ENCODE results near the gene PGF. TPM values are rescaled to one million over a fixed set of nuclear protein-coding genes. Genes with fewer than 3 reads are reported as not detected.

PGF gene
- total and polyA plus RNA-seq, 2 of the 13 experiments (the other 11 are each of a cell fraction or from before 2014, with no cell fraction given), result 10.7 to 27.5 TPM

DNA sequence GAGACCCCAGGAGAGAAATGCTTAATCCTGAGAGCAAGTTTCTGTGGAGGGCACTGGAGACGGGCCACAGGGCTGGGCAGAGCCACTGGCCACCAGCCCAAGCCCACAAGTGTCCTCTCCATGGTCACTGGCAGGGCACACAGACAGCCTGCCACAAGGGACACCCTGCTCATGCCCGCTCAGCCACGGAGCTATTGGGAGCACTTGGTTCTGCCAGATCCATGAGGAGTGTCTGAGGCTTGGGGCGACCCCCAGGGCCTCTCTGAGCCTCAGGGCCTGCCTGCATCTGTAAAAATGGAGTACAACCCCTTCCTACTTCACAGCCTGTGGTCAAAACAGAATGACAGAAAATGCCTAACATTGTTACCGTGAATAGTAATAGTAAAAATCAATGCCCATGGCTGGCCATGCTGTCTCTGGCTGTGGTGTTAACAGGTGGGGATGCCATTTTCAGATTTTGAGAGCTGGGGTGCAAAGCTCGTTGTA is 3.2 kb downstream of the PGF start:
- POLR2A ChIA-PET, result interaction anchor here (0.8 to 2.6 kb wide), 17 partner anchors 8 to 118 kb away, joined by 3 to 16 read pairs (median 4); partner anchors contain the start of genes ACYP1, DLST, EIF2B2 and RPS6KL1
- Histone ChIP-seq H2AFZ (ENCODE audit: low read length) (no peak overlapping the region), H3K4me2 (ENCODE audit: low read depth, low read length) (peak overlapping the region; percentile 92), H3K9me3 (ENCODE audit: low read length) (no peaks in the 10 kb centered on the region), H3K79me2 (ENCODE audit: insufficient read depth, low read length) (peaks cover 15% of the 10 kb centered on the region), H3K4me1 (ENCODE audit: insufficient read depth, low read length) (peaks cover 61% of the 10 kb centered on the region), H3K4me3 (replicated peaks in 1 of 3; ENCODE audit: insufficient read depth in 1 of 3, low read depth in 2 of 3, low read length in 3 of 3) (peak overlapping the region; percentile 42 to 70 (median 53); a peak in 5 of 6 replicates), H3K27ac (ENCODE audit: extremely low read length, insufficient read depth, low read length) (peak overlapping the region; percentile 97), H3K27me3 (ENCODE audit: control insufficient read depth in 1 of 2, insufficient read depth in 2 of 2, low read length in 2 of 2) (no peaks in the 10 kb centered on the region), H3K9ac (ENCODE audit: insufficient read depth, low read depth, low read length) (peak overlapping the region; percentile 78), H3K36me3 (replicated peaks in 1 of 2; ENCODE audit: control insufficient read depth in 1 of 2, insufficient read depth in 2 of 2, low read length in 2 of 2) (peaks cover 5 to 17% of the 10 kb centered on the region in 2 experiments; a peak in 4 of 5 replicates), H4K20me1 (ENCODE audit: insufficient read depth, low read length) (no peaks in the 10 kb centered on the region)
- CTCF ChIA-PET (ENCODE audit: low intra/inter-chr PET ratio, low total read pairs), result no interaction called here
- no peak for DNase-seq (ENCODE audit: low spot score)
- FAIRE-seq, result no peak
- in situ Hi-C loops (cut with HindIII; ENCODE audit: extremely low pct_ligation_motif_present, low pct_unique_long_range_greater_than_20kb), result loop anchor here (5.0 kb wide), 1 partner anchor 50 kb away; the partner anchor contains the start of gene EIF2B2
- intact Hi-C loops (cut with micrococcal nuclease; ENCODE audit: unreplicated experiment), result no loop called here
- ATAC-seq, result no peak
- no TSS peak for BruUV-seq (replicated peaks)
- WGBS (ENCODE audit: low lambda C conversion rate), result 84% methylated on average over 3 of the region's 6 CpGs
- TF ChIP-seq SIN3A (IDR thresholded peaks at IDR 0.05; ENCODE audit: borderline replicate concordance, low read depth, low read length) (no peak), ZFP1 (CRISPR knock-in tag; IDR thresholded peaks at IDR 0.05) (no peak), TBL1XR1 (IDR thresholded peaks at IDR 0.05; ENCODE audit: borderline replicate concordance, low read length, partially characterized antibody) (no peak), FIP1L1 (IDR thresholded peaks at IDR 0.05; ENCODE audit: borderline replicate concordance, insufficient read depth, low read depth, low read length) (no peak), ZNF33B (CRISPR knock-in tag; IDR thresholded peaks at IDR 0.05) (no peak), ZNF20 (CRISPR knock-in tag; IDR thresholded peaks at IDR 0.05) (no peak), ZNF333 (CRISPR knock-in tag; IDR thresholded peaks at IDR 0.05; ENCODE audit: borderline replicate concordance) (no peak), AGO1 (IDR thresholded peaks at IDR 0.05; ENCODE audit: low read depth, low read length, poor library complexity, severe bottlenecking) (peak; percentile 19), ZNF337 (CRISPR knock-in tag; IDR thresholded peaks at IDR 0.05; ENCODE audit: borderline replicate concordance, low read depth) (no peak), RFX5 (IDR thresholded peaks at IDR 0.05; ENCODE audit: low read depth, low read length) (no peak), ZNF777 (CRISPR knock-in tag; IDR thresholded peaks at IDR 0.05) (no peak), NFKBIZ (CRISPR knock-in tag; IDR thresholded peaks at IDR 0.05) (no peak), GABPA (IDR thresholded peaks at IDR 0.05; ENCODE audit: low read depth, low read length) (no peak), GABPA (CRISPR knock-in tag; IDR thresholded peaks at IDR 0.05; ENCODE audit: low read depth) (no peak), ZFP36 (IDR thresholded peaks at IDR 0.05; ENCODE audit: borderline replicate concordance, low read depth, low read length, partially characterized antibody) (no peak), ZNF235 (CRISPR knock-in tag; IDR thresholded peaks at IDR 0.05; ENCODE audit: borderline replicate concordance) (no peak)
- TF ChIP-seq, protein P1, sequence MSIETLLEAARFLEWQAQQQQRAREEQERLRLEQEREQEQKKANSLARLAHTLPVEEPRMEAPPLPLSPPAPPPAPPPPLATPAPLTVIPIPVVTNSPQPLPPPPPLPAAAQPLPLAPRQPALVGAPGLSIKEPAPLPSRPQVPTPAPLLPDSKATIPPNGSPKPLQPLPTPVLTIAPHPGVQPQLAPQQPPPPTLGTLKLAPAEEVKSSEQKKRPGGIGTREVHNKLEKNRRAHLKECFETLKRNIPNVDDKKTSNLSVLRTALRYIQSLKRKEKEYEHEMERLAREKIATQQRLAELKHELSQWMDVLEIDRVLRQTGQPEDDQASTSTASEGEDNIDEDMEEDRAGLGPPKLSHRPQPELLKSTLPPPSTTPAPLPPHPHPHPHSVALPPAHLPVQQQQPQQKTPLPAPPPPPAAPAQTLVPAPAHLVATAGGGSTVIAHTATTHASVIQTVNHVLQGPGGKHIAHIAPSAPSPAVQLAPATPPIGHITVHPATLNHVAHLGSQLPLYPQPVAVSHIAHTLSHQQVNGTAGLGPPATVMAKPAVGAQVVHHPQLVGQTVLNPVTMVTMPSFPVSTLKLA (IDR thresholded peaks at IDR 0.05), result no peak
- TF ChIP-seq, protein P2, sequence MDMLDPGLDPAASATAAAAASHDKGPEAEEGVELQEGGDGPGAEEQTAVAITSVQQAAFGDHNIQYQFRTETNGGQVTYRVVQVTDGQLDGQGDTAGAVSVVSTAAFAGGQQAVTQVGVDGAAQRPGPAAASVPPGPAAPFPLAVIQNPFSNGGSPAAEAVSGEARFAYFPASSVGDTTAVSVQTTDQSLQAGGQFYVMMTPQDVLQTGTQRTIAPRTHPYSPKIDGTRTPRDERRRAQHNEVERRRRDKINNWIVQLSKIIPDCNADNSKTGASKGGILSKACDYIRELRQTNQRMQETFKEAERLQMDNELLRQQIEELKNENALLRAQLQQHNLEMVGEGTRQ (IDR thresholded peaks at IDR 0.05; ENCODE audit: low read depth, low read length), result no peak
- TF ChIP-seq, protein P2 (CRISPR knock-in tag; IDR thresholded peaks at IDR 0.05; ENCODE audit: borderline replicate concordance), result no peak
- TF ChIP-seq, protein P3, sequence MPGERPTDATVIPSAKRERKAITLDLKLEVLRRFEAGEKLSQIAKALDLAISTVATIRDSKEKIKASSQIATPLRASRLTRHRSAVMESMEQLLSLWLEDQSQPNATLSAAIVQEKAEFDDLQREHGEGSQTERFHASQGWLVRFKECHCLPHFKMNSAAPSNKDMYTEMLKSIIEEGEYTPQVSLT (CRISPR knock-in tag; IDR thresholded peaks at IDR 0.05; ENCODE audit: borderline replicate concordance, low read depth), result no peak
